Germinal center (tissue), 1 donor: ENCODE results near the gene URI1.
A peak's percentile ranks its signal among the peaks of the same experiment; 100 is the strongest.
"Not testable (repeated sequence)": the region's sequence is repeated elsewhere in the genome, so short reads cannot be mapped to it uniquely, and the experiment has no call there.

ENCODE experiments used
- DNase-seq: peaks from one replicate; pipeline ENCODE4 v3.0.0; 2012; ENCODE audit warnings: mixed read lengths, low spot score

The URI1 gene

GRCh38 chr19:29941828-29942403 lies at the start of gene URI1:
Gene URI1 (plus strand): TSS chr19:29942239. CDS start chr19:29942548, 309 bp downstream.
- peak; percentile 95 for DNase-seq

GRCh38 chr19:29893606-29894284 lies 48.3 kb upstream of the URI1 start:
- DNase-seq, result no peak

- no peak for DNase-seq
Observed at GRCh38 chr19:29896802-29897201, 45.2 kb upstream of the URI1 start.

- DNase-seq, result no peak
Observed at GRCh38 chr19:29897466-29897865, 44.6 kb upstream of the URI1 start.

GRCh38 chr19:29904017-29904416 lies 38.0 kb upstream of the URI1 start:
- no peak for DNase-seq

GRCh38 chr19:29908963-29909944 lies 32.8 kb upstream of the URI1 start:
- DNase-seq, result no peak

- no peak for DNase-seq
Observed at GRCh38 chr19:29914933-29915332, 27.1 kb upstream of the URI1 start.

GRCh38 chr19:29915832-29916231 lies 26.2 kb upstream of the URI1 start:
- DNase-seq, result not testable (repeated sequence)

- no peak for DNase-seq
Observed at GRCh38 chr19:29917911-29918310, 24.1 kb upstream of the URI1 start.

- DNase-seq, result no peak
Observed at GRCh38 chr19:29918891-29919290, 23.1 kb upstream of the URI1 start.

GRCh38 chr19:29922972-29923371 lies 19.1 kb upstream of the URI1 start:
- no peak for DNase-seq

- DNase-seq, result no peak
Observed at GRCh38 chr19:29923653-29924052, 18.4 kb upstream of the URI1 start.

GRCh38 chr19:29926031-29926430 lies 16.0 kb upstream of the URI1 start:
- DNase-seq, result no peak

- no peak for DNase-seq
Observed at GRCh38 chr19:29926801-29927200, 15.2 kb upstream of the URI1 start.

- DNase-seq, result no peak
Observed at GRCh38 chr19:29927944-29928625, 14.0 kb upstream of the URI1 start.

GRCh38 chr19:29928831-29929230 lies 13.2 kb upstream of the URI1 start:
- DNase-seq, result no peak

- DNase-seq, result no peak
Observed at GRCh38 chr19:29934257-29934656, 7.8 kb upstream of the URI1 start.

GRCh38 chr19:29934781-29935180 lies 7.3 kb upstream of the URI1 start:
- no peak for DNase-seq

GRCh38 chr19:29936409-29936808 lies 5.6 kb upstream of the URI1 start:
- no peak for DNase-seq

- DNase-seq, result no peak
Observed at GRCh38 chr19:29939628-29940027, 2.4 kb upstream of the URI1 start.

- DNase-seq, result no peak
Observed at GRCh38 chr19:29940971-29941585, 961 bp upstream of the URI1 start.
